Measurements from ENCODE around the gene CRLF2. TPM values are rescaled to one million over a fixed set of nuclear protein-coding genes. Genes with fewer than 3 reads are reported as not detected.
"Not testable (repeated sequence)": the region's sequence is repeated elsewhere in the genome, so short reads cannot be mapped to it uniquely, and the experiment has no call there.

The CRLF2 gene
- total and polyA plus RNA-seq, 2 of the 8 experiments (the other 6 are each of a cell fraction or from before 2014, with no cell fraction given), result 0.06 TPM; not detected in 1

DNA sequence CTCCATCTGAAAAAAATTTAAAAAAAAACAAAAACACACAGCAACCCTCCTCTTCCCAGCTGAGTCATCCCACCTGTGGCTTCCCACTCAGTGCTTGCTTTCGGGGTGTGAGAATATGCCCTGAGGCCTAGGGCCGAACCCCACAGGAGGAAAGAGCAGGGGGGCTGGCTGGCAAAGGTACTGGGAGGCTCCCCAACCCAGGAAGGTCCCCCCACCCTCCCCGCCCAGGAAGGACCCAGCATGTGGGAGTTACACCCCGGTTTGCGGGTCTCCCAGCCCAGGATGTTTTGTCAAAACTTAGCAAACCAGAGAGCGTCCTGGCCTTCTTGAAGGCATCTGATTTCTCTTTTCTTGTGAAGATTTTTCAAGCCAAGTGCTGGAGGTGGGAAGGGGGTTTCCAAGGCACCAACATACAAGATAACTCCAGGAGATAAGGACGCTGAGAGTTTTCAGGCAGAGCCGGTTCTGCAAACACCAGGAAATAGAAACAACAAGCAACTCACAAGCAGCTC is 30.5 kb upstream of the CRLF2 start (continued):
- no peak for TF ChIP-seq RBBP5 (IDR thresholded peaks at IDR 0.05; ENCODE audit: borderline replicate concordance, low read depth, low read length)
- no peak for TF ChIP-seq CEBPB (IDR thresholded peaks at IDR 0.05; ENCODE audit: low read depth, low read length)
- no peak for TF ChIP-seq ZNF274 (IDR thresholded peaks at IDR 0.05; ENCODE audit: borderline replicate concordance, extremely low read depth, low read length)
- no peak for TF ChIP-seq BRCA1 (IDR thresholded peaks at IDR 0.05; ENCODE audit: low read depth, low read length)
- TF ChIP-seq BACH1 (IDR thresholded peaks at IDR 0.05; ENCODE audit: low read length), result peak; percentile 59; the same call in 1 of the 2 replicates
- TF ChIP-seq KDM4A (IDR thresholded peaks at IDR 0.05; ENCODE audit: low read depth, low read length, severe bottlenecking), result no peak

GRCh38 chrX:1240551-1240950 is 28.1 kb upstream of the CRLF2 start:
- H2BK120ac ChIP-seq (replicated peaks; ENCODE audit: low read depth, low read length); H4K91ac ChIP-seq (replicated peaks; ENCODE audit: insufficient read length, low read length); H3K79me1 ChIP-seq (ENCODE audit: low read depth, low read length); H2AK5ac ChIP-seq (ENCODE audit: low read depth, low read length); DNase-seq (ENCODE audit: low read depth in 1 of 2, low spot score in 2 of 2); H2BK15ac ChIP-seq (ENCODE audit: low read length); H3K56ac ChIP-seq (replicated peaks; ENCODE audit: insufficient read length, low read depth, low read length); H3K79me2 ChIP-seq (ENCODE audit: control insufficient read depth in 1 of 2, insufficient read depth in 2 of 2, low read length in 2 of 2); H3K27me3 ChIP-seq (replicated peaks in 1 of 4; ENCODE audit: control insufficient read depth in 3 of 4, extremely low read depth in 1 of 4, insufficient read depth in 3 of 4, low read length in 3 of 4); H3K36me3 ChIP-seq (ENCODE audit: control insufficient read depth in 2 of 4, insufficient read depth in 4 of 4, low read length in 3 of 4); H2BK20ac ChIP-seq (ENCODE audit: low read length); H3K4ac ChIP-seq (replicated peaks; ENCODE audit: insufficient read length, low read depth, low read length); POLR2A ChIA-PET (ENCODE audit: partially characterized antibody); H3K9ac ChIP-seq (replicated peaks in 1 of 4; ENCODE audit: extremely low read depth in 1 of 4, low read depth in 3 of 4, low read length in 3 of 4); H3K4me3 ChIP-seq (ENCODE audit: extremely low read depth in 1 of 4, insufficient read depth in 2 of 4, low read depth in 3 of 4, low read length in 4 of 4); H4K20me1 ChIP-seq (replicated peaks in 1 of 2; ENCODE audit: control insufficient read depth in 1 of 2, insufficient read depth in 2 of 2, low read length in 2 of 2); H3K14ac ChIP-seq (ENCODE audit: insufficient read length); H4K5ac ChIP-seq (ENCODE audit: insufficient read length, low read depth, low read length); FAIRE-seq; H3K4me1 ChIP-seq (replicated peaks in 1 of 4; ENCODE audit: control insufficient read depth in 3 of 4, insufficient read depth in 4 of 4, low read length in 3 of 4); H2BK5ac ChIP-seq (ENCODE audit: low read depth, low read length); H2BK12ac ChIP-seq (ENCODE audit: low read depth, low read length); CTCF ChIA-PET (ENCODE audit: partially characterized antibody); H3K9me3 ChIP-seq (ENCODE audit: insufficient read depth in 2 of 2, low read depth in 1 of 2, low read length in 1 of 2); H3K27ac ChIP-seq (ENCODE audit: low read depth, low read length); H3K18ac ChIP-seq (ENCODE audit: extremely low read depth, low read length); H3K23ac ChIP-seq (ENCODE audit: insufficient read length); H2AFZ ChIP-seq (ENCODE audit: low read length); H3K4me2 ChIP-seq (ENCODE audit: insufficient read depth in 1 of 2, low read depth in 2 of 2, low read length in 2 of 2); H3K23me2 ChIP-seq (ENCODE audit: low read depth, low read length); H4K8ac ChIP-seq (ENCODE audit: extremely low read depth, insufficient read depth, low read length): not testable (repeated sequence)
- 90% methylated on average over 8 of the region's 10 CpGs; no CpG with 5 or more reads in 1 of the 2 experiments for WGBS, 2 experiments (ENCODE audit: extremely low coverage in 1 of 2, insufficient coverage in 1 of 2, insufficient read length in 1 of 2, insufficient replicate concordance in 2 of 2, low coverage in 1 of 2, low lambda C conversion rate in 2 of 2, missing lambda C conversion rate in 1 of 2)
